HepG2 (cell line): ENCODE data around the gene FHIT. TPM values are rescaled to one million over a fixed set of nuclear protein-coding genes. Genes with fewer than 3 reads are reported as not detected.

ENCODE experiments used
- ATAC-seq: fragments of 200-7000 bp; cut with Tn5 transposase; 3 replicates; pipeline ENCODE4 v1.9.1; 2020; ENCODE audit warnings: mild to moderate bottlenecking, moderate library complexity
- BruUV-seq: library from RNA; stranded (reverse); fragments of 400-500 nt; replicated peaks from 2 replicates; lab custom pipeline; 2021; lab: Mats Ljungman, UMichigan
- CTCF ChIA-PET: fragments of 300-600 bp; formaldehyde crosslinking; extraction: SDS; loops from one replicate; lab custom pipeline; 2021; ENCODE audit warnings: low total read pairs, inconsistent platforms, low intra/inter-chr PET ratio; lab: Yijun Ruan, JAX
- POLR2A ChIA-PET: fragments of 350-600 bp; sonication (Branson Sonifier 250); formaldehyde crosslinking; loops from one replicate; lab custom pipeline; 2020; ENCODE audit warnings: antibody characterized with exemption, inconsistent platforms; lab: Yijun Ruan, JAX
- DNase-seq: peaks from one replicate; pipeline ENCODE4 v3.0.0-alpha.2; 2015; ENCODE audit warnings: low spot score
- FAIRE-seq: peaks from 3 replicates; lab custom pipeline; 2011; peaks lifted over from hg19 to GRCh38; lab: Jason Lieb, UNC
- H2AFZ ChIP-seq: one replicate; pipeline ENCODE4 v1.6.1; 2011; ENCODE audit warnings: low read length, inconsistent platforms
- H3K27ac ChIP-seq: fragments of 300-600 bp; 3 replicates; pipeline ENCODE4 v1.8.0; 2011; ENCODE audit warnings: mixed run types, mild to moderate bottlenecking, mixed read lengths, low read length, inconsistent platforms; ENCODE audit not compliant: insufficient read depth; ENCODE audit errors: extremely low read length
- H3K27me3 ChIP-seq, 2 experiments: fragments of 200-600 bp in 1 of 2; 2 replicates in 1 of 2; 3 replicates in 1 of 2; pipeline versions ENCODE4 v1.6.0 to v1.8.0; 2011; ENCODE audit warnings: low read length in 2 of 2, mild to moderate bottlenecking in 2 of 2, moderate library complexity in 2 of 2, inconsistent platforms in 1 of 2; ENCODE audit not compliant: insufficient read depth in 2 of 2, control insufficient read depth in 1 of 2
- H3K36me3 ChIP-seq, 2 experiments: fragments of 200-600 bp in 1 of 2; replicated peaks in 1 of 2; 2 replicates in 1 of 2; 3 replicates in 1 of 2; pipeline versions ENCODE4 v1.5.1 to v1.8.0; 2011; ENCODE audit warnings: low read length in 2 of 2, inconsistent platforms in 1 of 2; ENCODE audit not compliant: insufficient read depth in 2 of 2, control insufficient read depth in 1 of 2
- H3K4me1 ChIP-seq: 2 replicates; pipeline ENCODE4 v1.5.1; 2012; ENCODE audit warnings: low read length, inconsistent platforms; ENCODE audit not compliant: insufficient read depth
- H3K4me2 ChIP-seq: 2 replicates; pipeline ENCODE4 v1.6.0; 2011; ENCODE audit warnings: low read depth, low read length, inconsistent platforms
- H3K4me3 ChIP-seq, 3 experiments: fragments of 200-600 bp in 1 of 3; sonication (generic), shearing (Covaris generic) in 1 of 3; replicated peaks in 1 of 3; 2 replicates each; pipeline ENCODE4 v1.5.1; 2011 to 2016; ENCODE audit warnings: low read length in 3 of 3, inconsistent platforms in 2 of 3, low read depth in 2 of 3, mild to moderate bottlenecking in 2 of 3, control low read depth in 1 of 3, mixed read lengths in 1 of 3; ENCODE audit not compliant: insufficient read depth in 1 of 3
- H3K79me2 ChIP-seq: one replicate; pipeline ENCODE4 v1.6.1; 2011; ENCODE audit warnings: low read length, inconsistent platforms; ENCODE audit not compliant: insufficient read depth
- H3K9ac ChIP-seq: 2 replicates; pipeline ENCODE4 v1.6.0; 2011; ENCODE audit warnings: mild to moderate bottlenecking, low read depth, low read length, inconsistent platforms; ENCODE audit not compliant: insufficient read depth
- H3K9me3 ChIP-seq: 2 replicates; pipeline ENCODE4 v1.5.1; 2012; ENCODE audit warnings: mild to moderate bottlenecking, low read length
- H4K20me1 ChIP-seq: 2 replicates; pipeline ENCODE4 v1.6.0; 2011; ENCODE audit warnings: inconsistent platforms, mild to moderate bottlenecking, low read length, moderate library complexity; ENCODE audit not compliant: insufficient read depth
- GATA4 ChIP-seq: sonication (generic); IDR thresholded peaks from 2 replicates; pipeline ENCODE4 v1.6.1; 2016; ENCODE audit warnings: antibody characterized with exemption, low read depth, borderline replicate concordance
- MTF2 ChIP-seq: sonication (generic); formaldehyde crosslinking; IDR thresholded peaks from 2 replicates; pipeline ENCODE4 v1.5.0; 2020; ENCODE audit warnings: missing genetic modification reagents, borderline replicate concordance
- PCBP1 ChIP-seq: fragments of 200-400 bp; formaldehyde crosslinking; IDR thresholded peaks from 2 replicates; pipeline ENCODE4 v1.6.1; 2017; ENCODE audit warnings: mild to moderate bottlenecking, low read depth, low read length, borderline replicate concordance
- SALL1 ChIP-seq: sonication (generic); formaldehyde crosslinking; IDR thresholded peaks from 2 replicates; pipeline ENCODE4 v1.8.0; 2022; ENCODE audit warnings: mild to moderate bottlenecking, missing genetic modification reagents
- ZHX1 ChIP-seq: sonication (generic); formaldehyde crosslinking; IDR thresholded peaks from 2 replicates; pipeline ENCODE4 v1.8.1; 2022; ENCODE audit warnings: low read depth, mild to moderate bottlenecking, missing genetic modification reagents
- WGBS: methylation state at CpG from one replicate; pipeline ENCODE4 v1.1.6; 2017; ENCODE audit warnings: low lambda C conversion rate; 5-methylcytosine and 5-hydroxymethylcytosine counted together
- in situ Hi-C: cut with HindIII; loops from 2 replicates; pipeline ENCODE4 v1.10.0; 2017; ENCODE audit warnings: low pct_unique_long_range_greater_than_20kb; ENCODE audit not compliant: extremely low pct_ligation_motif_present
- intact Hi-C: fragments of 100-400 bp; cut with micrococcal nuclease; formaldehyde crosslinking; loops from one replicate; pipeline ENCODE4 v1.10.0; 2022; ENCODE audit not compliant: unreplicated experiment
- polyA plus RNA-seq, 8 experiments: library from polyadenylated mRNA; depleted of rRNA in 3 of 8; stranded (reverse) in 7 of 8; unstranded in 1 of 8; fragments of >200 nt; fragmentation: Illumina TruSeq in 4 of 8; extraction: Trizol in 4 of 8; gene quantifications; 2 replicates each; pipeline versions ENCODE4 v1.2.1 to v1.2.3, GENCODE V29; 2011 to 2016; ENCODE audit warnings: low read depth in 4 of 8, missing spikeins in 1 of 8, mixed read lengths in 1 of 8; ENCODE audit not compliant: insufficient read depth in 1 of 8
- total RNA-seq, 5 experiments: library from RNA; depleted of rRNA; stranded (reverse); fragments of >200 nt; fragmentation: Illumina TruSeq; extraction: Trizol; gene quantifications; 2 replicates each; pipeline ENCODE4 v1.2.3, GENCODE V29; 2016; ENCODE audit warnings: low read depth in 1 of 5

The FHIT gene
- total and polyA plus RNA-seq, 2 of the 13 experiments (the other 11 are each of a cell fraction or from before 2014, with no cell fraction given): 4.0 to 4.6 TPM

GRCh38 chr3:60126511-60127304 is 1124.5 kb downstream of the FHIT start:
- FAIRE-seq (no peak), DNase-seq (no peak), ATAC-seq (no peak)
- Histone ChIP-seq H3K9ac (no peak overlapping the region), H3K4me2 (no peak overlapping the region), H3K4me3 (no peak overlapping the region), H3K27ac (no peak overlapping the region), H3K79me2 (no peaks in the 10 kb centered on the region), H2AFZ (no peak overlapping the region), H3K9me3 (no peaks in the 10 kb centered on the region), H3K36me3 (no peaks in the 10 kb centered on the region), H3K4me1 (no peaks in the 10 kb centered on the region), H4K20me1 (no peaks in the 10 kb centered on the region), H3K27me3 (no peaks in the 10 kb centered on the region; a peak in 1 of 5 replicates)
- CTCF ChIA-PET: no interaction called here
- 61% methylated on average over 6 of the region's 6 CpGs for WGBS
- intact Hi-C loops: no loop called here
- no TSS peak for BruUV-seq
- TF ChIP-seq MTF2 (CRISPR knock-in tag) (no peak), SALL1 (CRISPR knock-in tag) (no peak), ZHX1 (CRISPR knock-in tag) (no peak), PCBP1 (no peak), GATA4 (no peak)
- in situ Hi-C loops: no loop called here
- POLR2A ChIA-PET: no interaction called here
